Renal cortical epithelial cell (primary cell): ENCODE measurements around the gene ERCC1. TPM values are rescaled to one million over a fixed set of nuclear protein-coding genes. Genes with fewer than 3 reads are reported as not detected.

Source experiments
- DNase-seq: peaks from one replicate; pipeline ENCODE4 v3.0.0-alpha.2; 2011; ENCODE audit warnings: low read depth
- total RNA-seq: library from RNA; depleted of rRNA; stranded (reverse); fragments of >200 nt; gene quantifications from 2 replicates; pipeline ENCODE4 v1.2.3, GENCODE V29; 2014

Gene ERCC1
- total RNA-seq, result 41.9 and 54.7 TPM in 2 replicates

GRCh38 chr19:45423589-45424190 lies at the start of gene ERCC1:
TSS of gene ERCC1 (minus strand) at chr19:45423917. CDS start at chr19:45423374, 543 bp downstream.
- peak; percentile 84 for DNase-seq

- no peak for DNase-seq
Measured at GRCh38 chr19:45473367-45473681, 49.6 kb upstream of the ERCC1 start.

GRCh38 chr19:45472563-45473366 lies 49.0 kb upstream of the ERCC1 start:
- no peak for DNase-seq

- DNase-seq, result no peak
Measured at GRCh38 chr19:45471931-45472562, 48.3 kb upstream of the ERCC1 start.

GRCh38 chr19:45471111-45471930 lies 47.6 kb upstream of the ERCC1 start:
- DNase-seq, result no peak

GRCh38 chr19:45470762-45471081 lies 47.0 kb upstream of the ERCC1 start:
- no peak for DNase-seq

DNA sequence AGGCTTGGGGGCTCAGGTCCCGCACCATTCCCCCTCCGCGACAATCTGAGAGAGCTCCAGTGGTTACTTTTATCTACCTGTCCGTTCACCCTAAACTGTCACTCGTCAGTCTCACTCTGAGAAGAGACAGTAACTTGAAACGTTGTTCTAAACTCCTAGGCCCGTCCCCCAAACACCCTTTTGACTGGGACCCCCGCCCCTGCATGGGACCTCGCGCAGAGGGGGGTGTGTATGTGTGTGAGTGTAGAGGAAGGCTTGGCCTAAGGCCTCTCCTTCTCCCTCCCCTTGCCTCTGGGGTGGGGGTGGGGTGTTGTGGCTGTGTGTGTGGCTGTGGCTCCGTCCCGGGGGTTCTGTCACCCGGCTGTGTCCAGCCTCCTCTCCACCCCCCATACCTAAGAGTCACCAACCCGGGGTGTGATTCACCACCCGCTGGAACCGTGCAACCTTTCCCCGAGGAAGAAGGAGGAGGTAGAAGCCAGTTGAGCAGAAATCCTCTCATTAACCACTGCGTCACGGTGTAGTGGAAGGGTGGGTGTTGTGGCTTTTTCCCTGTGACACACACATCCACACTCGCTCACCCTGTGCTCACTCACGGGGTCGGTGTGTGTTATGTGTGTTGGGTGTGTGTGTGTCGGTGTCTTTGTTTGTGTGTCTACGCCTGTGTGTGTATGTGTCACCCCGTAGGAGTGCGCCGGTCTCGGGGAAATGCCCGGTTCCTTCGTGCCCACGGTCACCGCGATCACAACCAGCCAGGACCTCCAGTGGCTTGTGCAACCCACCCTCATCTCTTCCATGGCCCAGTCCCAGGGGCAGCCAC lies 46.4 kb upstream of the ERCC1 start:
- DNase-seq, result peak; percentile 88

GRCh38 chr19:45469132-45469944 lies 45.6 kb upstream of the ERCC1 start:
- DNase-seq, result peak; percentile 79

DNA sequence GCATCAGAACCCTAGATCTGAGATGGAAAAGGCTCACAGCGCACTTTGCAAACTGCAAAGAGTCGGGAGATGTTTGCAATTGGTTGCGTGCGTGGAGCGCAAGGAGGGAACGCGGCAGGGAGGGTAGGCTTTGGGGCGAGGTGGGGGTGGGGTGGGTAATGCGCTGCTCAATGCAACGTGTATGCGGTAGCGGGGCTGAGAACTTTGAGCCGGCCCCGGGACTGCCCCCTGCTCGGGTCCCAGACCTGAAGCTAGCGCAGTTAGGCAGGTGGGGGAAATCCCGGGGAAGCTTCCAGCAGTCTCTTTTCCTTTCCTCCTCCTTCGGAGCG lies 45.0 kb upstream of the ERCC1 start:
- DNase-seq, result no peak

DNA sequence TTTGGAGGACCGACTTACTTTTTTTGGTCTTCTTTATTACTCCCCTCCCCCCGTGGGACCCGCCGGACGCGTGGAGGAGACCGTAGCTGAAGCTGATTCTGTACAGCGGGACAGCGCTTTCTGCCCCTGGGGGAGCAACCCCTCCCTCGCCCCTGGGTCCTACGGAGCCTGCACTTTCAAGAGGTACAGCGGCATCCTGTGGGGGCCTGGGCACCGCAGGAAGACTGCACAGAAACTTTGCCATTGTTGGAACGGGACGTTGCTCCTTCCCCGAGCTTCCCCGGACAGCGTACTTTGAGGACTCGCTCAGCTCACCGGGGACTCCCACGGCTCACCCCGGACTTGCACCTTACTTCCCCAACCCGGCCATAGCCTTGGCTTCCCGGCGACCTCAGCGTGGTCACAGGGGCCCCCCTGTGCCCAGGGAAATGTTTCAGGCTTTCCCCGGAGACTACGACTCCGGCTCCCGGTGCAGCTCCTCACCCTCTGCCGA lies 44.5 kb upstream of the ERCC1 start:
- DNase-seq, result no peak

DNA sequence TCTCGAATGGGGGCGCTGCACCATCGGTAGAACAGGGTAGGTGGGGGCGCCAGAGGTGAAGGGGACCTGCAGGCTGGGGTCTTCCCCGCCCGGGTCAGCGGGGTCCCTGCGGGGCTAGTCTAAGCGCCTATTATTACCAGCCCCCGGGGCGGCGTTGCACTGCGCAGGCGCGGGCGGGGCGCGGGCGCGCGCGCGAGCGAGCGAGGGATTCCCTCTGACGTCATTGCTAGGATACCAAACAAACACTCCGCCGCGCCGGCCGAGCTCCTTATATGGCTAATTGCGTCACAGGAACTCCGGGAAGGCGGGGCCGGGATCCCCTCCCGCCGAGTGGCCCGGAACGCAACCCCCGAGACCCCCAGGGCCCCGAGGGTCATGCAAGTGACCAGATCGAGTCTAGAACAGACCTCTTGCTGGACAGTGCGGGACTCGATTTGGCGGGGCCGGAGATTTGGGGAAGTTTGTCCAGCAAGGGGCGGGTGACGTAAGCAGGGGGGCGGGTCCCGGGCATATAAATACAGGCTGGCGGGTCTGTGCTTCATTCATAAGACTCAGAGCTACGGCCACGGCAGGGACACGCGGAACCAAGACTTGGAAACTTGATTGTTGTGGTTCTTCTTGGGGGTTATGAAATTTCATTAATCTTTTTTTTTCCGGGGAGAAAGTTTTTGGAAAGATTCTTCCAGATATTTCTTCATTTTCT lies 43.9 kb upstream of the ERCC1 start, which contains the start of gene FOSB:
Gene FOSB (plus strand): TSS at position 541 of the 703 bp plus-strand sequence. CDS start 591 bp downstream, outside the sequence.
- DNase-seq, result peak; percentile 82

DNA sequence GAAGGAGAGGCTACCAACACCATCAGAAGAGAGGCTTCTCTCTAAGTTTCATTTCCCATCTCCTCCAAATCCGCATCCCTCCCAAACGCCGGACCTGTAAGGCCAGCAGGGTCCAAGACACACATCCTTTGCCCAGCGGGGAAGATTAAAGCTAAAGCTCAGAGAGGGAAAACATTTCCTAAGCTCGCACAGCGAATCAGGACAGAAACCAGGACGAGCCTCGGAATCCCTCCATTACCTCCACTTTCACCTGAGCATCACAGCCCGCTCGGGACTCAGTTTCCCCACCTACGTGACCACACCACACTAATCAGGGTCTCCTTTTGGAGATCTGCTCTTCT lies 43.4 kb upstream of the ERCC1 start:
- DNase-seq, result no peak

GRCh38 chr19:45464852-45465441 lies 41.2 kb upstream of the ERCC1 start:
- DNase-seq, result no peak

- no peak for DNase-seq
Measured at GRCh38 chr19:45464274-45464673, 40.6 kb upstream of the ERCC1 start.

DNA sequence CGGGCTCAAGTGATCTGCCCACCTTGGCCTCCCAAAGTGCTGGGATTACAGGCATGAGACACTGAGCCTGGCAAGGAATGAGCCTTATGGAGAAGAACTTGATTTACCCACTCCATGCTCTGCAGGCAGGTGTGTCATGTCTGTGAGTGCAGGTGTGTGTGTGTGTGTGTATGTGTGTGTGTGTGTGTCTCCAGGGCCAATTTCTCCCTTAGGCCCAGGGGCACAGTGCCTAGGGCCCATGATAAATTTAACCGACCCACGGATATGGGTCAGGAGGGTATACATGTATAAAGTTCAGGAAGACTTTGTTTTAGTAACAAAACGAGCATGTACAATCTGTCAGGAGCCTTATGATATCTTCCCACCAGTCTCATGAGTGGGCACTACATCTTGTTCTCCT lies 39.5 kb upstream of the ERCC1 start:
- no peak for DNase-seq

DNA sequence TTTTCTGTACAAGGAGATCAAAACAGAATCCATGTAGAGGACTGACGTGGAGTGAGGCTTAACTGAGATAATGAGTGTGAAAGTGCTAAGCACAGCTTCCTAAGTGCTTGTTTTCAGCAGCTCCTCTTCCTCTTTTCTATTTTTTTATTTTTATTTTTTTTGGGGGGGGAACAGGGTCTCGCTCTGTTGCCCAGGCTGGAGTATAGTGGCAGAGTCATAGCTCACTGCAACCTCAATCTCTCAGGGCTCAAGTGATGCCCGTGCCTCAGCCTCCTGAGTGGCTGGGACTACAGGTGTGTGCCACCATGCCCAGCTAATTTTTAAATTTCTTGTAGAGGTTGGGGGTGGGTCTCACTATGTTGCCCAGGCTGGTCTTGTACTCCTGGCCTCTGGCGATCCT lies 38.5 kb upstream of the ERCC1 start:
- DNase-seq, result no peak

GRCh38 chr19:45460807-45461347 lies 37.2 kb upstream of the ERCC1 start:
- no peak for DNase-seq

DNA sequence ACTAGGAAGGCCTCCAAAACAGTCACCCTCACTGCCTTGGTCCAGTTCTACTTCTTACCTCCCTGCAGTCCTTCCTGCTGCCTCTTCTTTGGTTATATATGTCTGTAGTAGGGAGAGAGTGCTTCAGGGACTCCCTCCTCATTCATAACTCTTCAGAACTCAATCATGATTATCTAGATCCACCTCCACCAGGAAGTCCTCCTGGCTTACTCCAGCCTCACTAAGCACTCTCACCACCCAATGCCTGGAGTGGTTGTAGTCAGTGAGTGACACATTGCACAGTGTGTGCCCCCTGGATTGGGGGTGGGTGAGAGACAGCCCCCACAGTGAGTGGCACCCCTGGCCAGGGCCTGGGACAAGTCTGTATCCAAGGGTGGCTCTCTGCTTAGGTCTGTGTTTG lies 34.1 kb upstream of the ERCC1 start:
- no peak for DNase-seq

DNA sequence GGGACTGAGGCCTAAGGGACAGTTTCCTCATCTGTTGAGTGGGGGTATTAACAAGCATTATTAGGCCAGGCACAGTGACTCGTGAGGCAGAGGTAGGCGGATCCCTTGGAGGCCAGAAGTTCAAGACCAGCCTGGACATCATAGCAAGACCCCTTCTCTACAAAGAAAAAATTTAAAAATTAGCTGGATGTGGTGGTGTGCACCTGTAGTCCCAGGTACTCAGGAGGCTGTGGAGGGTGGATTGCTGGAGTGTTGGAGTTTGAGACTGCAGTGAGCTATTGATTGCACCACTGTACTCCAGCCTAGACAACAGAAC lies 32.7 kb upstream of the ERCC1 start:
- no peak for DNase-seq
